Peyer's patch (tissue), 4 donors: ENCODE data around the gene KDM1B.

Source experiments
- CTCF ChIP-seq, 6 experiments: fragments of 450-650 bp in 4 of 6; fragments of 200-600 bp in 2 of 6; sonication (generic) in 1 of 6; IDR thresholded peaks; one replicate each; pipeline ENCODE4 v1.5.1; 2017 to 2019; ENCODE audit warnings: antibody characterized with exemption in 6 of 6, mild to moderate bottlenecking in 3 of 6, moderate library complexity in 1 of 6
- POLR2A ChIP-seq, 2 donors: fragments of 450-650 bp; IDR thresholded peaks; one replicate each; pipeline ENCODE4 v1.5.1; 2017; ENCODE audit warnings: antibody characterized with exemption in 2 of 2, mild to moderate bottlenecking in 2 of 2, moderate library complexity in 2 of 2

DNA sequence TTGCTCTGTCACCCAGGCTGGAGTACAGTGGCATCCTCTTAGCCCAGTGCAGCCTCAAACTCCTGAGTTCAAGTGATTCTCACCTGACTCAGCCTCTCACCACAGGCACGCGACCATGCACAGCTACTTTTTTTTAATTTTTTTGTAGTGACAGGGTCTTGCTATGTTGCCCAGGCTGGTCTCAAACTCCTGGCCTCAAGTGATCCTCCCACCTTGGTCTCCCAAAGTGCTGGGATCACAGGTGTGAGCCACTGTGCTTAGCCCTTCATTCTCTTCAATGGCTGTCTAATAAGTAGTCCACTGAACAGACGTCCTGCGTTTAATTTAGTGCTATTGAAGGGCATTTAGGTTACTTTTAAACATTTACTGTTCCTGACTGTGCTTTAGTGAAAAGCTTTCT, 27.3 kb downstream of the KDM1B start:
- TF ChIP-seq CTCF (IDR thresholded peaks at IDR 0.05), result no peak
- no peak for TF ChIP-seq POLR2A (IDR thresholded peaks at IDR 0.05)
